ENCODE results near the gene EFEMP2.
A peak's percentile ranks its signal among the peaks of the same experiment; 100 is the strongest.
"Not testable (repeated sequence)": the region's sequence is repeated elsewhere in the genome, so short reads cannot be mapped to it uniquely, and the experiment has no call there.

The EFEMP2 gene

GRCh38 chr11:65900125-65900898, 27.7 kb upstream of the EFEMP2 start, which contains the start of gene FOSL1:
Gene FOSL1, minus strand, starts transcription at chr11:65900388. Its CDS starts 49 bp downstream, at chr11:65900339.
- DNase-seq = peak; percentile 95

GRCh38 chr11:65899356-65900124, 26.9 kb upstream of the EFEMP2 start:
- DNase-seq = peak; percentile 56

- no peak for DNase-seq
These were observed 26.2 kb upstream of the EFEMP2 start for GRCh38 chr11:65898656-65899355.

GRCh38 chr11:65897020-65897471, 24.4 kb upstream of the EFEMP2 start:
- no peak for DNase-seq

GRCh38 chr11:65896034-65896999, 23.7 kb upstream of the EFEMP2 start:
- DNase-seq = no peak

GRCh38 chr11:65895482-65895981, 22.9 kb upstream of the EFEMP2 start:
- no peak for DNase-seq

- DNase-seq = no peak
These were observed 21.5 kb upstream of the EFEMP2 start for GRCh38 chr11:65894034-65894591.

GRCh38 chr11:65892661-65893317, 20.2 kb upstream of the EFEMP2 start:
- no peak for DNase-seq

GRCh38 chr11:65892137-65892540, 19.5 kb upstream of the EFEMP2 start:
- not testable (repeated sequence) for DNase-seq

GRCh38 chr11:65891219-65892136, 18.9 kb upstream of the EFEMP2 start:
- no peak for DNase-seq

- DNase-seq = peak; percentile 94
These were observed 18.0 kb upstream of the EFEMP2 start, which contains the start of gene CCDC85B for GRCh38 chr11:65890324-65891218. Gene CCDC85B, plus strand, starts transcription at chr11:65890673. Its CDS starts 111 bp downstream, at chr11:65890784.

GRCh38 chr11:65888163-65888814, 15.7 kb upstream of the EFEMP2 start, which contains the start of gene FIBP:
Gene FIBP, minus strand, starts transcription at chr11:65888471. Its CDS starts 53 bp downstream, at chr11:65888418.
- DNase-seq = peak; percentile 93

- DNase-seq = no peak
These were observed 15.1 kb upstream of the EFEMP2 start for GRCh38 chr11:65887723-65888162.

GRCh38 chr11:65886826-65887722, 14.5 kb upstream of the EFEMP2 start:
- no peak for DNase-seq

- DNase-seq = no peak
These were observed 13.4 kb upstream of the EFEMP2 start for GRCh38 chr11:65885808-65886536.

GRCh38 chr11:65885231-65885630, 12.6 kb upstream of the EFEMP2 start:
- no peak for DNase-seq

Data from activated gamma-delta T cell (primary cell).